Activated CD8-positive, alpha-beta memory T cell treated with anti-CD3 and anti-CD28 coated beads for 4 hours (primary cell): ENCODE measurements around the gene CHRNG.
"Not testable (repeated sequence)": the region's sequence is repeated elsewhere in the genome, so short reads cannot be mapped to it uniquely, and the experiment has no call there.

ENCODE experiments used
- DNase-seq, 2 donors: peaks; one replicate each; pipeline ENCODE4 v3.0.0-alpha.2; 2020; ENCODE audit warnings: low read depth in 2 of 2

The CHRNG gene

DNA sequence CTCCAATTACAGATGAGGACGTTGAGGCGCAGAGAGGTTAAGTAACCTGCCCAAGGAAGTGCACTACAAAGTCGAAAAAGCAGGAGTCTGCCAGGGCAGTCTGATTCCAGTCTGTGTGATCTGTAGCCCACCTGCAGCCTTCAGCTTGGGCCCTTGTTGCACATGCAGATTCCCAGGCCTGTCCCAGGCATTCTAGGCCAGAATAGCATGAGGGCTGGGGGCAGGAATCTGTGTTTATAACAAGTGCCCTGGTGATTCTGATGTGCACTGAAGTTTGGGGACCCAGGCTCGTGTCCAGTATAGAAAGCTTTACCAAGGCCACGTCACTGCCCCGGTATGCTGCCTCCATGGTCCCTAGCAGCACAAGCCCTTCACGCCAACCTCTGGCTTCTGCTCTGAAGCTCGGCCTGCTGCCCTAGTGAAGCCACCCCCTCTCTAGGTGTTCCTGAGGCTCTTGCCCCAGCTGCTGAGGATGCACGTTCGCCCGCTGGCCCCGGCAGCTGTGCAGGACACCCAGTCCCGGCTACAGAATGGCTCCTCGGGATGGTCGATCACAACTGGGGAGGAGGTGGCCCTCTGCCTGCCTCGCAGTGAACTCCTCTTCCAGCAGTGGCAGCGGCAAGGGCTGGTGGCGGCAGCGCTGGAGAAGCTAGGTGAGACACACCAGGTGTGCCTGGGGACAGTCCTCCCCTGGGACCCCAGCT lies 4.6 kb downstream of the CHRNG start:
- no peak for DNase-seq

DNA sequence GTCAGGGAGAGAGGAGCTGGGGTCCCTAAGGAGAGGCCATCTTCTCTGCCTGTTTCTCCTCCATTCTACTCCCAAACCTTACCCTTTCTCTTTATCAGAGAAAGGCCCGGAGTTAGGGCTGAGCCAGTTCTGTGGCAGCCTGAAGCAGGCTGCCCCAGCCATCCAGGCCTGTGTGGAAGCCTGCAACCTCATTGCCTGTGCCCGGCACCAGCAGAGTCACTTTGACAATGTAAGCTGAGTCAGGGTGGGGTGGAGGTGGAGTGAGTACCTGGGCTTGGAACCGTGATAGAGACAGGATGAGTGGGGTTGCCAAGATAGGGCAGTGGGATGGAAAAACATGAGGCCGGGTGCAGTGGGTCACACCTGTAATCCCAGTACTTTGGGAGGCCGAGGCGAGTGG lies 5.2 kb downstream of the CHRNG start:
- DNase-seq = no peak

DNA sequence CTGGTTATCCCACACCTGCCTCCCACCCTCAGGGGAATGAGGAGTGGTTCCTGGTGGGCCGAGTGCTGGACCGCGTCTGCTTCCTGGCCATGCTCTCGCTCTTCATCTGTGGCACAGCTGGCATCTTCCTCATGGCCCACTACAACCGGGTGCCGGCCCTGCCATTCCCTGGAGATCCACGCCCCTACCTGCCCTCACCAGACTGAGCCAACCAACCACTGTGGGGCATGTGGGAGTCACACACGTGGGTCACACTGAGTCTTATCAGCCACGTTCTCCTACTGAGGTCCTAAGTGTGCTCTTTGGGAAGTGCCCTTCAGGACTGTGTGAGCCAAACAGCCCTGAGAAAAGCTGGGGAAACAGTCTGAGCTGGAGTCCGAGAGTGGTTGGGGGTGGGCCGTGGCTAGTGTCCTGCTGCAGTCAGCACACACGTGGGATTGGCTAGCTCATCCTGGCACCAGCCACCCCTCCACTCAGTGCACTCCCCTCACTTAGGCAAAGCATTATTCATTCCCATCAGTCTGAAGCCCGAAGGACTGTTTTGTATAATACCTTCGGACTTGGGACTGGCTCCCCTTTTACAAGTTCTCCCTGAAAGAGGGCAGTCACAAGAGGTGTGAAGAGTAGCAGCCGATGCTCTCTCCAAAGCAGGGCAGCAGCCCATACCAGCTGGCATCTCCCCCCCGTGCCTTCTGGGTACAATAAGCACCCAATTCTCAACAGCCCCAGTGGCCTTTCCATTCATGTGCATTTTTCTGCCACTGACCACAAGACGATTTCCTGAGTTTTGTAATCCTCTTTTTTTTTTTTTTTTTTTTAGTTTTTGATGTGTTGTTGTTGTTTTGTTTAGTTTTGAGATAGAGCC lies 6.3 kb downstream of the CHRNG start:
- DNase-seq = no peak

DNA sequence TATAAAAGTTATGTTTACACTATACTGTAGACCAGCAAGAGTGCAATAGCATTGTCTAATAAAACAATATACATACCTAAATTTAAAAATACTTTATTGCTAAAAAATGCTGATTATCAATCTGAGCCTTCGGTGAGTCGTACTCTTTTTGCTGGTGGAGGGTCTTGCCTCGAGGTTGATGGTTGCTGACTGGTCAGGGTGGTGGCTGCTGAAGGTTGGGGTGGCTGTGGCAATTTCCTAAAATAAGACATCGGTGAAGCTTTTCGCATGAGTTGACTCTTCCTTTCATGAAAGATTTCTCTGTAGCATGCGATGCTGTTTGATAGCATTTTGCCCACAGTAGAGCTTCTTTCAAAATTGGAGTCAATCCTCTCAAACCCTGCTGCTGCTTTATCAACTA lies 8.5 kb downstream of the CHRNG start:
- no peak for DNase-seq

DNA sequence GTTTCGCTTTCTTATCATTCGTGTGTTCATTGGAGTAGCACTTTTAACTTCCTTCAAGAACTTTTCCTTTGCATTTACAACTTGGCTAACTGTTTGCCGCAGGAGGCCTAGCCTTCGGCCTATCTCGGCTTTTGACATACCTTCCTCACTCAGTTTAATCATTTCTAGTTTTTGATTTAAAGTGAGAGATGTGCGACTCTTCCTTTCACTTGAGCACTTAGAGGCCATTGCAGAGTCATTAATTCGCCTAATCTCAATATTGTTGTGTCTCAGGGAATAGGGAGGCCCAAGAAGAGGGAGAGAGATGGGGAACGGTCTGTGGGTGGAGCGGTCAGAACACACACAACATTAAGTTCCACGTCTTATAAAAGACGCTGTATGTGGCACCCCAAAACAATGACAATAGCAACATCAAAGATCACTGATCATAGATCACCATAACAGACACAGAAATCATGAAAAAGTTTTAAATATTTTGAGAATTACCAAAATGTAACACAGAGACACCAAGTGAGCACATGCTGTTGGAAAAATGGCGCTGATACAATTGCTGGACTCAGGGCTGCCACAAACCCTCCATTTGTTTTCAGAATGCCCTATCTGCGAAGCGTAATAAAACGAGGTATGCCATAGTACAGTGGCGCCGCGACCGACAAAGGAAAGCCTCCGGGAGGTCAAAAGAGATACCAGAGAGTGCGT lies 10.3 kb downstream of the CHRNG start:
- DNase-seq = no peak

DNA sequence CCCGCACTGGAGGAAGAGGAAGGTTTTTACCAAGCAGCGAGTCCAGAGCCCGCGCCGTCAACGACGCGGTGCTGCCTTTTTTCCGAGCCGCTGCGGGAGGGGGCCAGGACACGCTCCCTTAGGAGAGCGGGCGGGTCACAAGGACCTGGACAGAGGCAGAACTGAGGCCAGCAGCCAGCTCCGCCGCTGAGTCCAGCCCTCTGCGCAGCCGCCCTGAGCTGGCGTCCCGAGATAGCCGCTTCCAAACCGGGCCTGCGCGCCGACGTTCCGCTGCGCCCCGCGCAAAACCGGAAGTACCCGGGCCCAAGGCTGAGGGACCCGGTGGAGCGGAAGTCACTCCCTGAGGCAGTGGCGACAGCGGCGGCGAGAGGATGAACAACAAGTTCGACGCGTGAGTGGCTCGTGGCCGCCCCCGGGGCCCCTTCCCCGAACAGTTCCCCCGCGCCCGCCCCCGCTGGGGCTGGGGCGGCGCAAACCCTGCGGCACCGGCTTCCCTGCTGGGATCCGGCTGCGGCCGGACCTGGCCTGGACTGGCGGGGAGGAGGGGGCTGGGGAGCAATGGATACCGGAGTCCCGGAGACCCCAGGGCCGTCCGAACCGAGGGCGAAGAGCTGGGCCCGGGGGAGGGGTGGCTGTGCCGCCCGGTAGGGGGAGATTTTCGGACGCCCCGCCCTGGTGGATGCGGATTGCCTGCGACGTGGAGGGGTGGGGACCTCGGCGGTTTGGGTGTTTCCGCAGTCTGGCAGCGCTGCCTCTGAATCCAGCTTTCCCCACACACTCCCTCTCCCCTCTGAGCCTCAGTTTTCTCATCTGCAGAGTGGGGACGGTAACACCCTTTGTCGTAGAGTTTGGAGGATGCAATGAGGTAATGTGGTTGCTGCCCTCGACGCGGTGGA lies 11.1 kb downstream of the CHRNG start, which contains the start of the genes EIF4E2 and TIGD1:
Gene EIF4E2 (plus strand): TSS at position 336 of the 896 bp plus-strand sequence. CDS start 36 bp downstream, at position 372.
Gene TIGD1 (minus strand): TSS at position 204 of the 896 bp plus-strand sequence. CDS start 675 bp downstream, outside the sequence.
- peak; percentile 82 to 84 for DNase-seq

DNA sequence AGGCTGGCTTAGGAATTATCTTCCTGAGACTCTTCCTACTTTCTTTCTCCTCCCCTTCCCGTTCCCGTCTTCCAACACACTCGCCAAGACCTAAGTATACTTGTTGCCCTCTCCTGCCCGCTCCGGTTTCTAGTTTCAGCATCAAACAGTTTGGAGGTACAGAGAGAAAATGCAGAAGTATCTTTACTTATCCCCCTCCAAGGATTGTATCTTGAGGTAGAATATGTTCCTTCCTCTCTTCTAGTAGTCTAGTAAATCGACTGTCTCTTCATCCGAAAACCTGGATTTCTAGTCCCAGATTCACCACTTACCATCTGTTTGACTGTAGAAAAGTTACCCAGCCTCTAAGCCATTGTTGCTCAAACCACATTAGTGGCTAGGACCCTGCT lies 11.8 kb downstream of the CHRNG start:
- no peak for DNase-seq

DNA sequence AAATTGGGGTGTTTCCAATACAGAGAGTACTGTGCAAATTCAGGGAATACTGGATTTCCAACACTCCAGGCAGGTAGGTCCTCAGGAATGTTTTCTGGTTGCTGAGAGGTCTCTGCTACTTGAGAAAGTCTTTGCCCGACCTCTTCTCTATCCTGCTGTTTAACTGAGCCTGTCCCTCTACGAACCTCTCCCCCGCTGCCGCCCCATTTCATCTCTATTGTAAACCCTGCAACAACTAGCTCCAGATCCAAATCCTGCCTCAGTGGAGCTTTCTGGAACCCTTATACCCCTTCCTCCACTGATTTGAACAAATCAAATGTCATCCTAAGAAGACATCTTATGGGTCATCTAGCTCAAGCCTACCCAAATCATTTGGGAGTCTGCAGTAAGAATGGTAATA lies 12.3 kb downstream of the CHRNG start:
- DNase-seq = no peak

DNA sequence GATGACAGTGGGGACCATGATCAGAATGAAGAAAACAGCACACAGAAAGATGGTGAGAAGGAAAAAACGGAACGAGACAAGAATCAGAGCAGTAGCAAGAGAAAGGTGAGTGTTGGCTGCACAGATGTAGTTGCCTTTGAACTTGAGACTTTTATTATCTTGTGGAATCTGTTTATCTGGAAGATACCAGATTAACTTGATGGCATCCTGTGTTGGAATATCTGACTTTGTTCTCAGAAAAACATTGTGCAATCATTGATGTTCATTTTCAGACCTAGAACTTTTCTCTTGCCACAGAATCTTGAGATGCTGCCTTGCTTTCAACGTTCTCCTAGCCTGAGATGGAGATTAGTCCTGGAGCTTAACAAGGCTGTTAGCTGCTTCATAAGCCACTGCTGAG lies 16.9 kb downstream of the CHRNG start:
- DNase-seq = no peak

DNA sequence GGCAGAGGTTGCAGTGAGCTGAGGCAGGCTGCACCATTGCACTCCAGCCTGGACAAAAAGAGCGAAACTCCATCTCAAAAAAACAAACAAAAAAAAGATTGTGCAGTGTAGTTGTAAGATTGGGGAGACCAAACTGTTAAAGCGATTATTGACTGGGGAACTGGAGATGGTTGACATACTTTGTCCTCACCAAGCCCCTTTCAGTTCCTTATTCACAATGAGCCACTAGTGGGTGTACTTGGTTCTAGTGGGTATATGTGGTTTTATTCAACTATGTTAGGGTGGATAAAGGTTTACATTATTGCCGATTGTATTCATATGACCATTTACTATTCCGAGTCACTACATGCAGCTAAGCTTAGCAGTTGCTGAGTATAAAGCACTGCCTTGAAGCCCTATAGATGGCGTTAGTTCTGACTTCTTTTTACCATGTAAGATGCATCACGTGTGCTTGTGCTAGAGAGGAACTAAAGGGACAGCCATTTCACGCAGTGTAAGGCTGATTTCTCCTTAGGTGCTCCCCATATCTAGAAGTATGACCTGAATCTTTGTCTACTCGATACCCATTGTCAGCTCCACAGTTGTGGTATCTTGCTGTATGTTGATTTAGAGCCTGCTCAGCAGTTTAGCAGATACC lies 23.1 kb downstream of the CHRNG start:
- no peak for DNase-seq

DNA sequence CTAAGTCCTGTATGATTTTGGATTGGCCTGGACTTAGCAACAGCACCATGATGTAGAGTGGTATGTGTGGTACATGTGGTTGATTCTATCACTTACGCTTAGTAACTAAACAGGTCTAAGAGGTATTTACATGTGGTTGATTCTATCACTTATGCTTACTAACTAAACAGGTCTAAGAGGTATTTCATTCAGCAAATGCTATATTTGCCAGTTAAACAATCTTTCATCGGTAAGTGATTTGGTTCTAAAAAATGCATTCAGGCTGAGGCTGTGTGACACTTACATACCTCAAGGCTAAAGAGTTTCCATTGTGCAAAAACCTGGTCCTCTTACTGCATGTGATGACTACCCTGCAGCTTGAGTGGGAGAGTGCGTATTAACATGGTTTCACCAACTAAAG lies 24.1 kb downstream of the CHRNG start:
- DNase-seq = no peak

DNA sequence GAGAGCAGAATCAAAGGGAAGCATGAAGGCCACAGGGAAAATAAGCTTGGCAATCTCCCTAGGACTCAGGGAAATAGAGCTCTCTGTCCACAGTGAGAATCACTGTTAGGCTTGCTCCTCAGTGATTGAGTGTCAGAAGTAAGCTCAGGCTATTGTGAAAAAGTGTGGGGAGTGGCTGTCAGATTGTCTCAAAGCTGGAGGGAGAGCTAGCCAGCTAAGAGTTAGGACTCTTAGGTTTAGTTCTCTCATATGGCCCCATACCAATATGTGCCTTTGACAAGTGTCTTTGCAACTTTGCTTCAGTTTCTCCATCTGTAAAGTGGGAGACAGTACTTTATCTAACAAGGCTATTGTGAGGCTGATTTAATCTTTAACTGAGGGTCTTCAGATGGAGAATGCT lies 28.2 kb downstream of the CHRNG start:
- no peak for DNase-seq

DNA sequence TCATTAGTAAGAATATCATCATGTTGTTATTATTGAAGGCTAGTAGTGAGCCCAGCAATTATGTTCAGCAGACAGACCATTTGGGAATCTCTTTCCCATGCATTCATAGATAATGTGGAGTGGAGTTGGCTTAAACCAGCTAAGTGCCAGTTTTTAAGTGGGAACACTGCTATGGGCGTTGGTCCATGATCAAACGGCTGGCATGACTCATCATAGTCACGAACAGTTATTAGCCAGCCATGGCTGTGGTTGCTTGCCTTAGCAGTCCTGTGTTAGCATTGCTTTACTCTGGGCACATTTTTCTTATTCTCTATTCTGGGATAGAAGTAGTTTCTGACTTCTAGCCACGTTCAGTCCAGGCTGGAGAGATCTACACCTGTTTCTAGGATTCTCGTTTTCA lies 28.7 kb downstream of the CHRNG start:
- no peak for DNase-seq

DNA sequence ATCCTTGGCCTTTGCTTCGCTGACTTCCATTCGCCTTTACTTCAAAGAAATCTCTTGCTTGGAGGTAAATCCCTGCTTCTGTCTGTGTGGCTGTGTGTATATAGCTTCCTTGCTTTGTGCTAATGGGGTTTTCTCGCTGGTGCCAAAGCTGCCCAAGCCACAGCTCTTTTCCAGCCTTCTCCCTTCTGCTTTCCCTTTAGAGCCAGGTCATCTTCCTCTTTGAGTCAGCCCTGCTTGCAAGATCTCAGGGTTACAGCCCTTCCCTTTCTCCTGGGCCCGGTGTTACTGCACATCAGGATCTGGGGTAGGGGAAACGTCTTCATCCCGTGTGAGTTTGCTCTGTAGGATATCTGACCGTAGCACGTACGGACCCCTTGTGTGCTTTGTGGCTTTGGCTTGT lies 30.0 kb downstream of the CHRNG start:
- DNase-seq = no peak

DNA sequence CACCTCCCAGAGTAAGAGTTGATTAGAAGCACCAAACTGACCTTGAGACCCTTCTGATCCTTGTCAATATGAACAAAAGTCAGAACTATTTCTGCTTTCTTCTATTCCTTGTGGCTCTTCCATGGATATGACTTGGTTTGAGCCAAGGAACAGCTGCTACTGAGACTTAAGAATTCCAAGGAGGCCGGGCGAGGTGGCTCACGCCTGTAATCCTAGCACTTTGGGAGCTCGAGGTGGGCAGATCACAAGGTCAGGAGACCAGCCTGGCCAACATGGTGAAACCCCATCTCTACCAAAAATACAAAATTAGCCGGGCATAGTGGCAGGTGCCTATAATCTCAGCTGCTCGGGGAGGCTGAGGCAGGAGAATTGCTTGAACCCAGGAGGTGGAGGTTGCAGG lies 31.0 kb downstream of the CHRNG start:
- not testable (repeated sequence) for DNase-seq

DNA sequence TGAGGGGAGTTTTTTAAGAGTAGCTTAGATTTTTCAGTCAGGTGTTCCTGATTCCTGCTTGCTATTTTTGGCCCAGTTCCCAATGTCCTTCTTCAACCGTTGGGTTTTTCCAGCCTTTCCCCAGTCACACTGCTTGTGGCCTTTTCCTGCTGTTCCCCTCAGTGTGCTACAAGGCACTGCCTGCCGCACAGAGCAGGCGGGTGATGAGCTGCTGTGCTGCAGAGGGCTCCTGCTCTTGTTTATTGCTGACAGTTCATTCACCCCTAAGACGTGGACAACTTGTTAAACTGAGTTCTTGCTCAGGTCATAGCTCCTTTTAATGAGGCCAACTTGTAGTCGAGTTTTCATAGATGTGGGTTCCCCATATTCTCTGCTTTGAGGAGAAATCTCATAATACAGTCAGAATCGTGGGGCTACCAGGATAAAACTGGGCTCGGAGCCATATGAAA lies 31.6 kb downstream of the CHRNG start:
- DNase-seq = no peak

DNA sequence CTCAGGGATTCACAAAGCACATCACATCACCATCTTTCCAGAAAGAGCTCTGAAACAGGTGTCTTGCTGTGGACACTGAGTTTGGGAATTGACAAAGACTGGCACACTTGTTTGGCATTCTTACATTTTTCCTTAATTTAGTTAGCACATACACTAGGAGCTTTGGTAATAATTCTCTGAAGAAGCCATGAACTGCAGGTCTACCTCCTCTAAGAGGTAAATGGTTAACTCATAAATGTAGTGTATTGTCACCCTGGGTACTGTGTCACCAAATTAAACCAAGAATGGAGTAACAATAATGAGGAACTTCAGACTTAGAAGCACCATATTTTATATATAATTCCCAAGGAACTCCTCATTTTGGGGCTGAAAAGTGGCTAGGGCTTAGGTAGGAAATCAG lies 33.5 kb downstream of the CHRNG start:
- DNase-seq = no peak

DNA sequence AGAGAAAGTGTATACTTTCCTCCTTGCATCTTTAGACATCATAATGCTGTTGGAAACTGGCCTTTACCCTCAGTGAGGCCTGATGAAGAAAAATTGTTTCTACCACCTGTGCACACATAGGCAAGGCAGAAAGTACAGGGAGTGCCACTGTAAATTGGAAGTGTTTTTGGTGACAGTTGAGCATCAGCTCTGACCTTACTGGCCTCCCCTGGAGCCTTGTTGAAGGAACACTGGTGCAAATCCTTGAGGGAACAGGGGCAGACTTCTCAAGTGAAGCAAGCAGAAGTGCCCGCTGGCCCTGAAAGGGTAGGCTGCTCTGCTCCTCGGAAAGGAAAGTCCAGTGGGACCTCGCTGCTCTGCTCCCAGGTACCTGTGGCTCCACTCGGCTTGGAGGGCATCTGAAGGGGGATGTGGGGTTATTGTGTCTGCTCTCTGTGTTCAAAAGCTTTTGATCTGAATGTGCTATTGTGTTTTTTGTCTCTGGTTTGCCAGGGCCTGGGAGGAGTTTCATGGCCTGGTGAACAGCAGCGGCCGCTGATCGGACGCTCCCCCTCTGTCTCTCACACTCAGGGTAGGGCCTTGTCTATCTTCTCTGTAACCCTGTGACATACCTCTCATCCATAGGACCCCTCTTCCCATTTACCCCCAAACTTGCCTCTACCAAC lies 34.4 kb downstream of the CHRNG start:
- no peak for DNase-seq

DNA sequence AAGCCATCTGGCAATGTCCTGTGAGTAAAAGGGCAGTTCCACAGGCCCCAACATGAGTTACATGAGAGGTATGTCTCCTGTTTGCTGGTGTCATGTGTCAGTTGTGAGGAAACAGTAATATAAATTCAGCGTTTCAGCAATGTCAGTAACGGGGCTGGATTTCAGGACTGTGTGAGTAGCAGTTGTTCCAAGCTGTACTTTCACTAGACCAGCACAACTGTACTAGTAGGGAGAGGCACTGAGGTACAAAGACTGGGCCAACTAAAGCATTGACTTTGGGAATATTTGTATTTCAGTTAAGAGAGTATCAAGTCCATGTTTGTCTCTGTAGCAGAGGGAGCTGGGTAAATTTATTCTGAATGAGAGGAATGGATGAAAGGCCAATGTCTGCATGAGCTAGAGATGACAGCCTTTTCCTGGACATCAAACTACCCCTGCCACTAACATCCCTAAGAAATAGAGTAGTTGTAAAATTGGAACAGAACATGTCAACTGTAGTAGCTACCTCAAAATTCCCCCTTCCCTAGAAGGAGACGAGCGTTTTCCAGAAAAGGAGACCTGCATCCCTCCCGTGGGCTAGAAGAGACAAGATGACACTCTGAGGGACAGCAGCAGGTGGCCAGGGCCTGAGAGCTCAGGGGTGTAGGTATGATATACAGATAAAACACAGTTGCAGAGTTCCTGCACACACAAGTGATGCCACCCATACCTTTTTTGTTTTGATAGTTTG lies 35.3 kb downstream of the CHRNG start:
- no peak for DNase-seq

DNA sequence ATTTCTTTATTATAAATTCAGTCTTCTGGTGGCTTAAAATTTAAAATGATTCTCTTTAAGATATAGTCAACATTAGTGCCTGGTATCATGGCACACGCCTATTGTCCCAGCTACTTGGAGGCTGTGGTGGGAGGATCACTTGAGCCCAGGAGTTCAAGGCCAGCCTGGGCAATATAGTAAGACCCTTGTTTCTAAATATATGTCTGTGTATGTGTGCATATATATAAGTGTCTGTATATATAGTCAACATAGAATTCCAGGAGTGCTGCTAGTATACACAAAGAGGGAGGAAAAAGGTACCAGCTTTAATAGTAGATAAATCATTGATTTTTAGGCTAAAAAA lies 35.9 kb downstream of the CHRNG start:
- no peak for DNase-seq
